HCT116 (cell line): Measurements from ENCODE around the gene TOP2B. TPM values are rescaled to one million over a fixed set of nuclear protein-coding genes. Genes with fewer than 3 reads are reported as not detected.

Experiments
- ATAC-seq: fragments of 200-7000 bp; cut with Tn5 transposase; 2 replicates; pipeline ENCODE4 v1.9.1; 2020; ENCODE audit warnings: mild to moderate bottlenecking, moderate library complexity
- BruUV-seq: library from RNA; stranded (reverse); fragments of 400-500 nt; replicated peaks from 2 replicates; lab custom pipeline; 2021; lab: Mats Ljungman, UMichigan
- CTCF ChIA-PET: fragments of 300-600 bp; sonication (Branson Sonifier 250); formaldehyde crosslinking; loops from one replicate; lab custom pipeline; 2021; ENCODE audit warnings: antibody characterized with exemption; lab: Charles Lee
- POLR2A ChIA-PET: fragments of 300-600, 350-600 bp; sonication (Branson Sonifier 250); formaldehyde crosslinking; loops from one replicate; lab custom pipeline; 2021; ENCODE audit warnings: antibody characterized with exemption; lab: Charles Lee
- RAD21 ChIA-PET, 2 experiments: fragments of 300-600 bp; sonication (Branson Sonifier 250); formaldehyde crosslinking; loops; one replicate each; lab custom pipeline; 2023; ENCODE audit warnings: low total read pairs in 2 of 2; ENCODE audit not compliant: uncharacterized antibody in 2 of 2, unreplicated experiment in 2 of 2, low non-redundant PET in 1 of 2; lab: Charles Lee
- DNase-seq: peaks from one replicate; pipeline ENCODE4 v3.0.0-alpha.2; 2010; ENCODE audit warnings: low read depth, low spot score
- H2AFZ ChIP-seq: fragments of 200-600 bp; shearing (Covaris generic), sonication (generic); 2 replicates; pipeline ENCODE4 v1.6.1; 2017; ENCODE audit warnings: low read depth, mixed run types, mixed read lengths, antibody characterized with exemption, low read length; ENCODE audit not compliant: poor library complexity, severe bottlenecking
- H3K27ac ChIP-seq: 2 replicates; pipeline ENCODE4 v1.5.1; 2012; ENCODE audit warnings: low read depth, low read length
- H3K27me3 ChIP-seq: fragments of 200-600 bp; sonication (generic); 2 replicates; pipeline ENCODE4 v1.6.1; 2016; ENCODE audit warnings: mixed run types, low read length, mixed read lengths; ENCODE audit not compliant: insufficient read depth
- H3K36me3 ChIP-seq, 2 experiments: fragments of 200-500 bp in 1 of 2; fragments of 200-600 bp in 1 of 2; sonication (Bioruptor generic) in 1 of 2; sonication (generic) in 1 of 2; 2 replicates each; pipeline versions ENCODE4 v1.5.1 to v1.6.1; 2014 to 2016; ENCODE audit warnings: low read length in 2 of 2, inconsistent platforms in 1 of 2, mixed read lengths in 1 of 2, mixed run types in 1 of 2; ENCODE audit not compliant: insufficient read depth in 2 of 2, control insufficient read depth in 1 of 2
- H3K4me1 ChIP-seq, 2 experiments: fragments of 200-600 bp in 1 of 2; sonication (generic) in 1 of 2; 2 replicates each; pipeline versions ENCODE4 v1.5.1 to v1.6.1; 2012 to 2017; ENCODE audit warnings: low read length in 2 of 2, inconsistent platforms in 1 of 2, mild to moderate bottlenecking in 1 of 2, mixed read lengths in 1 of 2, mixed run types in 1 of 2, moderate library complexity in 1 of 2; ENCODE audit not compliant: insufficient read depth in 2 of 2, control insufficient read depth in 1 of 2
- H3K4me2 ChIP-seq: fragments of 200-600 bp; sonication (generic); 2 replicates; pipeline ENCODE4 v1.6.1; 2017; ENCODE audit warnings: mixed run types, low read length, mixed read lengths
- H3K4me3 ChIP-seq, 2 experiments: fragments of 200-600 bp in 1 of 2; sonication (generic) in 1 of 2; replicated peaks in 1 of 2; 2 replicates each; pipeline ENCODE4 v1.5.1; 2011 to 2016; ENCODE audit warnings: low read length in 2 of 2, control low read depth in 1 of 2, low read depth in 1 of 2, mild to moderate bottlenecking in 1 of 2, mixed read lengths in 1 of 2, mixed run types in 1 of 2
- H3K79me2 ChIP-seq: fragments of 200-600 bp; sonication (generic); 2 replicates; pipeline ENCODE4 v1.6.1; 2017; ENCODE audit warnings: mild to moderate bottlenecking, mixed run types, low read length, moderate library complexity, mixed read lengths; ENCODE audit not compliant: insufficient read depth
- H3K9ac ChIP-seq: fragments of 200-600 bp; sonication (generic); 2 replicates; pipeline ENCODE4 v1.6.1; 2016; ENCODE audit warnings: low read length, mixed read lengths
- H3K9me2 ChIP-seq: fragments of 200-600 bp; sonication (generic), shearing (Covaris generic); 2 replicates; pipeline ENCODE4 v1.6.1; 2017; ENCODE audit warnings: mixed run types, mild to moderate bottlenecking, moderate library complexity; ENCODE audit not compliant: insufficient read depth
- H3K9me3 ChIP-seq, 2 experiments: fragments of 200-500 bp in 1 of 2; fragments of 200-600 bp in 1 of 2; sonication (Bioruptor generic) in 1 of 2; sonication (generic) in 1 of 2; 2 replicates each; pipeline ENCODE4 v1.6.1; 2014 to 2017; ENCODE audit warnings: low read length in 2 of 2, mixed read lengths in 2 of 2, inconsistent platforms in 1 of 2, low read depth in 1 of 2, mild to moderate bottlenecking in 1 of 2, mixed run types in 1 of 2, moderate library complexity in 1 of 2; ENCODE audit not compliant: control insufficient read depth in 1 of 2, insufficient read depth in 1 of 2
- H4K20me1 ChIP-seq: fragments of 200-600 bp; sonication (generic), shearing (Covaris generic); 2 replicates; pipeline ENCODE4 v1.6.1; 2017; ENCODE audit warnings: mixed run types, mild to moderate bottlenecking, moderate library complexity; ENCODE audit not compliant: insufficient read depth
- CEBPB ChIP-seq: IDR thresholded peaks from 2 replicates; pipeline ENCODE4 v1.6.1; 2012; ENCODE audit warnings: low read depth
- EGR1 ChIP-seq: IDR thresholded peaks from 2 replicates; pipeline ENCODE4 v1.6.1; 2012; ENCODE audit warnings: low read depth
- ELF1 ChIP-seq: IDR thresholded peaks from 2 replicates; pipeline ENCODE4 v1.6.1; 2012; ENCODE audit warnings: low read depth, borderline replicate concordance
- MAX ChIP-seq: IDR thresholded peaks from 2 replicates; pipeline ENCODE4 v1.6.1; 2012
- ZFX ChIP-seq: fragments of 450-650 bp; IDR thresholded peaks from 2 replicates; pipeline ENCODE4 v1.6.1; 2017
- intact Hi-C: fragments of 100-400 bp; cut with micrococcal nuclease; formaldehyde crosslinking; loops from 2 replicates; pipeline ENCODE4 v1.10.0; 2022
- total RNA-seq: library from RNA; stranded (reverse); gene quantifications from one replicate; pipeline ENCODE4 v1.2.1, GENCODE V29; 2021; ENCODE audit not compliant: unreplicated experiment

The TOP2B gene
- total RNA-seq, 1 experiment from 2014 or later, result 101 TPM

GRCh38 chr3:25687742-25688141 lies 23.0 kb upstream of the TOP2B start:
- ATAC-seq (no peak), DNase-seq (no peak)
- Histone ChIP-seq H3K9me3 (no peaks in the 10 kb centered on the region), H3K79me2 (no peaks in the 10 kb centered on the region), H3K36me3 (no peaks in the 10 kb centered on the region), H3K9me2 (no peaks in the 10 kb centered on the region), H3K4me1 (no peaks in the 10 kb centered on the region), H3K4me3 (no peak overlapping the region)
- POLR2A ChIA-PET, result no interaction called here
- TF ChIP-seq ZFX, result no peak
- TF ChIP-seq, all 23 proteins: peak for 0
- Histone ChIP-seq H3K4me2 (no peak overlapping the region), H3K27ac (no peak overlapping the region), H2AFZ (no peak overlapping the region), H3K27me3 (peaks cover 31% of the 10 kb centered on the region; the same call in 1 of the 2 replicates), H4K20me1 (no peaks in the 10 kb centered on the region; the same call in 1 of the 2 replicates), H3K9ac (no peak overlapping the region)
- BruUV-seq, result no TSS peak
- intact Hi-C loops, result no loop called here
- ChIA-PET RAD21 (no interaction called here), CTCF (no interaction called here)

- TF ChIP-seq EGR1, result no peak
- Histone ChIP-seq H2AFZ (no peak overlapping the region), H4K20me1 (no peaks in the 10 kb centered on the region; the same call in 1 of the 2 replicates), H3K9me3 (no peaks in the 10 kb centered on the region), H3K27ac (no peak overlapping the region), H3K9ac (no peak overlapping the region), H3K79me2 (no peaks in the 10 kb centered on the region), H3K4me3 (no peak overlapping the region), H3K9me2 (no peaks in the 10 kb centered on the region), H3K4me1 (no peaks in the 10 kb centered on the region), H3K27me3 (peaks cover 21% of the 10 kb centered on the region; the same call in 1 of the 2 replicates), H3K36me3 (no peaks in the 10 kb centered on the region), H3K4me2 (no peak overlapping the region)
- ATAC-seq (no peak), DNase-seq (no peak)
- ChIA-PET CTCF (no interaction called here), POLR2A (no interaction called here), RAD21 (no interaction called here)
- intact Hi-C loops, result no loop called here
- BruUV-seq, result no TSS peak
These were observed 22.1 kb upstream of the TOP2B start for GRCh38 chr3:25686766-25687165.

- H3K4me3 ChIP-seq, result no peak overlapping the region
- no peaks in the 10 kb centered on the region for H3K36me3 ChIP-seq
- no peak overlapping the region for H3K9ac ChIP-seq
- intact Hi-C loops, result no loop called here
- H2AFZ ChIP-seq, result no peak overlapping the region
- H4K20me1 ChIP-seq, result no peaks in the 10 kb centered on the region; the same call in 1 of the 2 replicates
- no peak overlapping the region for H3K4me2 ChIP-seq
- H3K79me2 ChIP-seq, result no peaks in the 10 kb centered on the region
- H3K4me1 ChIP-seq, result no peaks in the 10 kb centered on the region
- DNase-seq (no peak), ATAC-seq (no peak)
- H3K27ac ChIP-seq, result no peak overlapping the region
- H3K27me3 ChIP-seq, result 0 out of 2 replicates have a peak, but pooled peaks cover 7% of the 10 kb centered on the region
- ChIA-PET CTCF (no interaction called here), POLR2A (no interaction called here), RAD21 (no interaction called here)
- no peak for TF ChIP-seq CEBPB
- no peak for TF ChIP-seq ELF1
- no peak for TF ChIP-seq MAX
- H3K9me2 ChIP-seq, result no peaks in the 10 kb centered on the region
- no peaks in the 10 kb centered on the region for H3K9me3 ChIP-seq
- no TSS peak for BruUV-seq
These were observed 19.2 kb upstream of the TOP2B start for GRCh38 chr3:25683882-25684281.
